Measurements from ENCODE around the gene OTOP1.
"Not testable (repeated sequence)": the region's sequence is repeated elsewhere in the genome, so short reads cannot be mapped to it uniquely, and the experiment has no call there.

The OTOP1 gene, protein sequence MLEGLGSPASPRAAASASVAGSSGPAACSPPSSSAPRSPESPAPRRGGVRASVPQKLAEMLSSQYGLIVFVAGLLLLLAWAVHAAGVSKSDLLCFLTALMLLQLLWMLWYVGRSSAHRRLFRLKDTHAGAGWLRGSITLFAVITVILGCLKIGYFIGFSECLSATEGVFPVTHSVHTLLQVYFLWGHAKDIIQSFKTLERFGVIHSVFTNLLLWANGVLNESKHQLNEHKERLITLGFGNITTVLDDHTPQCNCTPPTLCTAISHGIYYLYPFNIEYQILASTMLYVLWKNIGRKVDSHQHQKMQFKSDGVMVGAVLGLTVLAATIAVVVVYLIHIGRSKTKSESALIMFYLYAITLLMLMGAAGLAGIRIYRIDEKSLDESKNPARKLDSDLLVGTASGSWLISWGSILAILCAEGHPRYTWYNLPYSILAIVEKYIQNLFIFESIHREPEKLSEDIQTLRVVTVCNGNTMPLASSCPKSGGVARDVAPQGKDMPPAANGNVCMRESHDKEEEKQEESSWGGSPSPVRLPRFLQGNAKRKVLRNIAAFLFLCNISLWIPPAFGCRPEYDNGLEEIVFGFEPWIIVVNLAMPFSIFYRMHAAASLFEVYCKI

GRCh38 chr4:4226606-4227438 lies at the start of gene OTOP1:
OTOP1 (minus strand) TSS chr4:4226929; CDS start chr4:4226864, 65 bp downstream.
- no peak for DNase-seq

GRCh38 chr4:4274226-4274625 lies 47.5 kb upstream of the OTOP1 start:
- DNase-seq = no peak

DNA sequence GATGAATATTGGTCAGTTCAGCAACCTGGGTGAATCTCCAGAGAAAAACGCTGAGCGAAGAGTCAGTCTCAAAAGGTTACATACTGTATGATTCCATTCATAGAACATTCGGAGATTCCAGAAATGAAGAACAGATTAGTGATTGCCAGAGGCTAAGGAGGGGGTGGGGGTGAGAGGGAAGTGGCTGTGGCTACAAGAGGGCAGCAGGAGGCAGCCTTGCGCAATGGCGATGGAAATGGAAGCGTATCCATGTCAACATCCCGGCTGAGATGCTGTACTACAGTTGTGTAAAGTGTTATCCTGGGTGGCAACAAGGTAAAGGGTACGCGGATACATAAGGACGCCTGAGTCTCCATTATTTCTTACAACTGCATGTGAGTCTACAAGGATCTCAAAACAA lies 45.2 kb upstream of the OTOP1 start:
- no peak for DNase-seq

- DNase-seq = no peak
Measured at GRCh38 chr4:4270529-4270928, 43.8 kb upstream of the OTOP1 start.

DNA sequence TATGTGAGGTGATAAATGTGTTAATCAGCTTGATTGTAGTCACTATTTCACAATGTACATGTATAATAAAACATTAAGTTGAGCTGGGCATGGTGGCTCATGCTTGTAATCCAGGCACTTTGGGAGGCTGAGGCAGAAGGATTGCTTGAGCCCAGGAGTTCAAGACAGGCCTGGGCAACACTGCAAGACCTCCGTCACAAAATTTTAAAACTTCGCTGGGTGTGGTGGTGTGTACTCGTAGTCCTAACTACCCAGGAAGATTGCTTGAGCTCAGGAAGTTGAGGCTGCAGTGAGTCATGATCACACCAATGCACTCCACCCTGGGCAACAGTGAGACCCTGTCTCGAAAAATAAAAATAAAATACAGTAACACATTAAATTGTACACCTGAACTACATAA lies 43.1 kb upstream of the OTOP1 start:
- no peak for DNase-seq

- no peak for DNase-seq
Measured at GRCh38 chr4:4269331-4269731, 42.6 kb upstream of the OTOP1 start.

GRCh38 chr4:4268776-4269175 lies 42.0 kb upstream of the OTOP1 start:
- DNase-seq = no peak

DNA sequence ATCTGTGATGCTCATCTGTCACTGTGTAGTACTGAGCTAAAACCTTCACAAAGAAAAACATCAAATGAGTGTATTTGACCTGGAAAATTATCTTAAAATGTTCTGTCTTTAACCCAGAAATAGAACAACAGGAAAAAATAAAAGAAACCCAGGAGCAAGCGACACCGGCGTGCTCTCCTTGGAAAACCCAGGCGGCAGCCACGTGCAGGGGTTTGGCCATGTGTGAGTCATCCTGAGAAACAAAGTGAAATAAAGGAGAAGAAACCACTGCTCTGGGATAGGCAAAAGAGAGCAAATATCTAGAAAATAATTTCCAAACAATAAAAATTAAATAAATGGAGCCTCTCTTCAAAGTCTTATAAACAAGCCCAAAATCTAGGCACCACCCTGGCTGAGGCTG lies 41.3 kb upstream of the OTOP1 start:
- DNase-seq = no peak

DNA sequence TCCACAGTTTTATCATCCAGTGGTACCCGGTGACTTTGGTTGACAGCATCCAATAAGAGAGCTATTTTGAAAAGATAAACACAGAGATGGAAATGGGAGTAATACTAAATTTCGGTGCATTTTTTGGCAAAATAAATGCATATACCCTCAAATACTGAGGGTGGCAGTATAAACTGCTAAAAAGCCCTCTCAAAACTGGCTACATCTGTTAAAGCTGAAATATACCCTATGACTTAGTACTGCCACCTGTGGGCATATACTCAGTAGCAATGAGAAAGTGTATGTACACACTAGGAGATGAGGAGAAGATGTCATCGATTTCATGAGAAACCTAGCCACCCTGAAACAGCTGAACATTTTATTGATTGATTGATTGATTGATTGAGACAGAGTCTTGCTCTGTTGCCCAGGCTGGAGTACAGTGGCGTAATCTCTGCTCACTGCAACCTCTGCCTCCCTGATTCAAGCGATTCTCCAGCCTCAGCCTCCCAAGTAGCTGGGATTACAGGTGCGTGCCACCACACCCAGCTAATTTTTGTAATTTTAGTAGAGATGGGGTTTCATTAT lies 33.5 kb upstream of the OTOP1 start:
- DNase-seq = peak; percentile 39

GRCh38 chr4:4259484-4260100 lies 32.9 kb upstream of the OTOP1 start:
- peak; percentile 33 for DNase-seq

DNA sequence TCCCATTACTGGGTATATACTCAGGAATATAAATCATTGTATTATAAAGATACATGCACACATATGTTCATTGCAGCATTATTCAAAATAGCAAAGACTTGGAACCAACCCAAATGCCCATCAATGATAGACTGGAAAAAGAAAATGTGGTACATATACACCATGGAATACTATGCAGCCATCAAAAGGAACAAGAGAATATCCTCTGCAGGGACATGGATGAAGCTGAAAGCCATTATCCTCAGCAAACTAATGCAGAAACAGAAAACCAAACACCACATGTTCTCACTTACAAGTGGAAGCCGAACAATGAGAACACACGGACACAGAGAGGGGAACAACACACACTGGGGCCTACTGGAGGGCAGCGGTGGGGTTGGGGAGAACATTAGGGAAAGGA lies 31.0 kb upstream of the OTOP1 start:
- DNase-seq = not testable (repeated sequence)

DNA sequence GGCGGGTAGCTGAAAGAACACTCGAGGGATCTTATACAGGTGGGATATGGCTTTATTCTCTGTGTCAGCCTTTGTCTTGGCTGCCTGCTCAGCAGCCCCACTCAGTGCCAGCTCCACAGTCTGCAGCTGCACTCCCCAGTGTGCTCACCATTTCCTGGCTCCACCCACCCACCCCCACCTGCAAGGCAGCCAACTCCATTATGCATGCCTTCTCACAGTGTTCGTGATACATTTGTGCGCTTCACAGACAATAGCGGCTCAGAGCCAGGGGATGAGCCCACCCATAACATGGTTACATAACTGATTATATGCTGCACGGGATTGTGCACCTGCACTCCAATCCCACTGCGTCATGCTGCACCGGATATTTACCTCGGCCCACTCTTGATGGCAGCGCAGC lies 30.1 kb upstream of the OTOP1 start:
- DNase-seq = no peak

DNA sequence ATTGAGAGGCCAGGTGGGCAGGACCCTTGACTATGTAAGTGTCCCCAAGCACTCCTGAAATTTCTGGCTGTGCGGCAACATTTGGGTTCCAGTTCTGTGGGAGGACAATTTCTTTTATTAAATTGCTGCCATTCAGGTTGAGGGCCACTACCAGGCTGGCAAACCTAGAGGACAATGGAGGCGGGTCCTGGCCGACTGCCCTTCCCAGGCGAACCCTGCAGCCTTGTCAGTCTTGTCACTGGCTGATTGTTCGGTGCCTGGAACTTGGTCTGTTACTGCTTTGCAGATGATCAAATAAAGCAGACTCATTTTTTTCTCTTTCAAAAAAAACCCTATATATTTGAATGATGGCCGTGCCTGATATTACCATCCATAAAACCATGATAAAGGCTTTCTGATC lies 27.9 kb upstream of the OTOP1 start:
- peak; percentile 42 for DNase-seq

- peak; percentile 26 for DNase-seq
Measured at GRCh38 chr4:4254199-4254598, 27.5 kb upstream of the OTOP1 start.

- no peak for DNase-seq
Measured at GRCh38 chr4:4249866-4250265, 23.1 kb upstream of the OTOP1 start.

GRCh38 chr4:4249342-4249741 lies 22.6 kb upstream of the OTOP1 start:
- DNase-seq = peak; percentile 43

GRCh38 chr4:4248885-4249203 lies 22.1 kb upstream of the OTOP1 start:
- peak; percentile 56 for DNase-seq

DNA sequence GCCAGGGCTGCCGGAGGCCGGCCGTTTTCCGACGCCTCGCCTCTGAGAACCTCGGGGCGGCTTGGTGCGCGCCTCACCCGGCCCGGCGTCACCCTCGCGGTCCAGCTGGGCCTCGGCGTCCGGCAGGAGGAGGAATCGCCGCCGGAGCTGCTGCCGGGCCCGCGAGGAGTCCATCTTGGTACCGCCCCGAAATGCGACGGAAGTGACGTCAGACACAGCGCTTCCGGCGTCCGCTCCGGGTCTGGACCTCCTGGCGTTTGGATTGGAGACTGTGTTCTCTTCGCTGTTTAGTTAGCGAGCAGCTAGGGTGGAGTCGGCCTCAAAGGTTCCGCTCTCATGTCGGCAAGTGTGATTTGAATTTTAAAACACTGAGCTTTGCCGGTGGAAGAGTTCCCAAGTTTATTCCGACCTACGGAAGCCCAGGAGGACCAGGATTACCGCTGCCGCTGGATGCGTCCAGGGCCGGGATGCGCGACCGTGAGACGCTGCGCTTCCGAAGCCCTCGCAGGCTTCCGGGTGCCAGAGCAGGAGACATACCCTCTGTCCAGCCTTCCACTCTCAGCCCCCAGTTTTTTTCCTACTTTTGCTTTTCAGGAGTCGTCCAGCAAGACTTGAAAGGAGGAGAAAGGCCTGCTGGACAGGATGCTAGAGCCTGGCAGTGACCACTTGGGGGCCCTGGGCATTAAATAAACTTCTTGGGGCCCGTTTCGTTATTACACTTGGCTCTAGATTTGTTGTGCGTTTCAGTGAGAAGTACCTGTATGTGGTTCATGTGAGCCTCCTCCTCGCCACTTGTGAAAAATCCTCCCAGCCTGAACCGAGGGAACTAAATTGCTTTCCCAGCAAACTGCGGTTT lies 21.5 kb upstream of the OTOP1 start, which contains the start of gene TMEM128:
TSS of gene TMEM128 (minus strand) at position 195 of the 856 bp plus-strand sequence. CDS start at position 174, 21 bp downstream.
- DNase-seq = peak; percentile 95

DNA sequence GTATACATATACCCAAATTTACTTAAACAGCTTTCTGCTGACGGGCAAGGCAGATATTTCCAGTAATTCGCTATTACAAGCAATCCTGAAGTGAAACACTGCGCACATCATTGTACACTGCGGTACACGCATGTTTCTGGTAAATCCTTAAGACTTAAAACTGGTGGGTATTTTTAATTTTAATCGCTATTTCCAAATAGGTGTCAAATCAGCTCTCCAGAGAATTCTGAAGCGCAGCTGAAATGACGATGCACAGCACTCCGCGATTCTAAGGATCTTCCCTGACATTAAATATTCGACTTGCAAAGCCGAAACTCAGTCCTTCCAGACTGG lies 20.9 kb upstream of the OTOP1 start:
- DNase-seq = no peak

DNA sequence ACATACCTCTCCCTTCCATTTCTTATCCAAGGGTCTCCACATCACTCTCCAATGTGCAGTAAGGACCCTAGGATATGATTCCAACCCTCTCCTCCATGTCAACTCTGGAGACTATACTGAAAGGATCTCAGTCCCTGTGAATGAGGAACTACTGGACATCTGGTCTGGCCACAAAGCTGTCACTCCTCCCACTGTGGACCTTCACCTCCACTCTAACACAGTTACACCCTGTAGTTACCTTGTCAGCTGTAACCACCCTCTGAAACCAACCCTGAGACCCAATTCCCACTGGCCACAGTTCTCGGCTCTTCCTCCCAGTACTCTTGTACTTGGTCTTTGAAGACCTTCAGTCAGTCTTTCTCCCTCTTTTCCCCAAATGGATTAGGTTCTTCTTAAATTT lies 18.4 kb upstream of the OTOP1 start:
- DNase-seq = no peak

- not testable (repeated sequence) for DNase-seq
Measured at GRCh38 chr4:4239551-4239950, 12.8 kb upstream of the OTOP1 start.

- DNase-seq = no peak
Measured at GRCh38 chr4:4233610-4234009, 6.9 kb upstream of the OTOP1 start.
